ENCODE data around the gene RNF222.

The RNF222 gene, protein sequence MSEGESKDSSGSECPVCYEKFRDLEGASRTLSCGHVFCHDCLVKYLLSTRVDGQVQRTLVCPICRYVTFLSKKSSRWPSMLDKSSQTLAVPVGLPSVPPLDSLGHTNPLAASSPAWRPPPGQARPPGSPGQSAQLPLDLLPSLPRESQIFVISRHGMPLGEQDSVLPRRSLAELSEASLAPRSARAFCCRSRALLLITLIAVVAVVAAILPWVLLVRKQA

DNA sequence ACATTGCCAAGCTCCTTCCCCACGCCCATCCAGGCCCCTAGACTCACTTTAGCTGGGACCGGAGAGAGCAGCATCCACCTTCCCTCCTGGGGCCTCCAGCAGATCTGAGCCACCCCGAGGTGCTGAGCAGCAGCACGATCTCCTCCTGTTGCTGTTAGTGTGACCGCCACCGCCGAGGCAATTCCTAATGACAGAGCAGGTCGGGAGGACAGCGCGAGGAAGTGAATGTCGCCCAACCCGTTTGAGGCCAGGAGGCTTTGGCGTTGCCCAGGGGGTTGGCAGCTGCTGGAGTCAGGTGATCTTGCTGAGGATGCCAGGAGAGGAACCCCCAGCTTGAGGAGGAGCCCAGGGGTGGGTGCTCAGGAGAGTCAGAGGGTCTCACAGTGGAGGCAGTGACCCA lies at the start of gene RNF222:
RNF222 (minus strand) TSS at position 192 of the 400 bp plus-strand sequence. CDS start 4,366 bp downstream, outside the sequence.
- no peak for DNase-seq

DNA sequence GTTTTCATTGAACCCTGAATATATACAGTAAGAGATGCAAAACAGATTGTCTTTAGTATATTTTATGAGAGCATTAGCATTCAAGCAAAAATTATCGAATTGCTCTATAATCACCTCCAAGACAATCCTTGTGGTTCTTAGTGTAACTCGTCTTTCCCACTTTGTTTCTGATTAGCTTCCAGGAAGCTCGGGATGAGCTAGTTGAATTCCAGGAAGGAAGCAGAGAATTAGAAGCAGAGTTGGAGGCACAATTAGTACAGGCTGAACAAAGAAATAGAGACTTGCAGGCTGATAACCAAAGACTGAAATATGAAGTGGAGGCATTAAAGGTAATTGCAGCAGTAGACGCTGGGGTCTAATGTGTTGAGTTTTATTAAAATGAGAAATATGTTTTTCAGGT lies 47.9 kb upstream of the RNF222 start:
- DNase-seq: no peak

DNA sequence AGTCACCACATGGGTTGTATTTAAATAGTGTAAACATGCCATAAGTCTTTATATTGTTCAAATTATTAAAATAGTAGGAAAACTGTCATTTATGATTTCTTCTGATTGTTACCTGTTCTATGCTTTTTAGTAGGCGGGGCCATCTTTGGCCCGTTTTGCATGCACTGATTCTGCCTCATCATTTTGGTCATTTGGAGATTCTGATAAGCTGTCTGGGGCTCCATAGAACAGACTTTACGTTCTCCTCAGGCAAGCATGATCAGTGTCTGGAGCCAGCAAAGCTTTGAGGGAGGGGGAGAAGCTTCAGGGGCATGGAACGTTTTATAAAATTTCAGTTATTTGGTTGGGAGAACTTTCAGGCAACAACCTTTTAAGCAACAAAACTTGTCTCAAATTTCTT lies 46.9 kb upstream of the RNF222 start:
- no peak for DNase-seq

DNA sequence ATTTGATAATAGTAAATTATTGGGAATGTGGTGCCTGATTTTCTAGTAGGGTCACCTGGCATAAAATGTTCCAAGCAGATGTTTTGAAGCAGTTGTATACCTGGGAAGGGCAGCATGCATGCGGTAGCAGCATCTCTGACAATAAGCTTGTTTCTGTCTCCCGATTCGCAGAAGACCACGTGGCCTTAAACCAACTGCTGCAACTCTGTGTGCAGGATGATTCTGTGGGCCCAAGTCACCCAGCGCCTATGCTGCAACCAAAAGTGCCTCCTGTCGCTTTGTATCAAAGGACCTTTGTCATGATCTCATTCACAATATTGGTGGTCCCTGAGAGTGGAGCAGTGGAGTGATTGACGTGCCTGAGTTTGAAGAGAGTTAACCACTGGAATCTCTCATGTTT lies 46.1 kb upstream of the RNF222 start:
- DNase-seq: no peak

DNA sequence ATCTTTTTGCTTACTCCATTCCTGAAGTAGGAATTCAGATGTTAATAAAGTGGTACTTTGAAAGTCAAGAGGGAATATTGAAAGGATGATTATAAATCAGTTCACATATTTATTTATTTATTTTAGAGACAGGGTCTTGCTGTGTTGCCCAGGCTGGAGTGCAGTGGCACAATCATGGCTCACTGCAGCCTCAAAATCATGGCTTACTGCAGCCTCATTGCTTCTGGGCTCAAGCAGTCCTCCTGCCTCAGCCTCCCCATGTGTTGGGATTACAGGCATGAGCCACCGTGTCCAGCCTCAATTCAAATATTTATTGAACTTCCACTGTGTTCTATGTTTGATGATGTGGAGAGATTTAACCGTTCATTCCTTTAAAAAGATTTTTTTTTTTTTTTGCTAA lies 44.7 kb upstream of the RNF222 start:
- no peak for DNase-seq

DNA sequence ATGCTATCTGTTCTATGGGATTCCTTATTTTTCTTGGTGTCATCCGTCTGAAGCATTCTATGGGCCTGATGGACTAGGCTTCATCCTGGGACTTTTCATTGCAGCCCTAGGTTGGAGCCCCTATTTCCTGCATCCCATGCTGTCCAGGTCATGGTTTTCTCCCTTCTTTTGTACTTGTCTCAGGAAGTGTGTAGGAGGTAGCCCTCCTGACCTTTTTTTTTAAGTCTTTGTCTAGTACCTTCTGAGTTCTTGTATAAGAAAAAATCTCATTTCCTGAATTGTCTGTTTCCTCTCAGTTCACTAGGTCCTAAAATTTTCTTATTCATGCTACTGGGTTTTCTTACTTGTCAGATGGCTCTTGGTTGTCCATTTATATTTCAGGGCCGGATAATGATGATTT lies 44.1 kb upstream of the RNF222 start:
- DNase-seq: no peak

DNA sequence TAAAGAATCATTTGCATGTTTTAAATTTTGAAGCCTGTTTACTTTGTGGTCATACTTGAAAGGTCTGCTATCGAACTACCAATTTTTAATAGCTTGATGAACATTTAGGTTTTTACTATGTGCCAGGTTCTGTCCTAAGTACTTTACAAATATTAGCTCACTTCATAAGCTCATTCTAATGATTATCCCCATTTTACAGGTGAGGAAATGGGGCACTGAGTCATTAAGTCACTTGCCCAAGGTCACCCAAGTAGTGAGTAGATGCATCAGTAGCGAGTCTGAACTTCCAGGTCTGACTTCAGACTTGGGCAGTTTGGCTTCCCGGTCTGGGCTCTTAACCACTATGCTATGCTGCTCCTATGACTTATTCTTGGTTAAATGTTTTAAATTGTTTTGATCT lies 42.1 kb upstream of the RNF222 start:
- DNase-seq: no peak

DNA sequence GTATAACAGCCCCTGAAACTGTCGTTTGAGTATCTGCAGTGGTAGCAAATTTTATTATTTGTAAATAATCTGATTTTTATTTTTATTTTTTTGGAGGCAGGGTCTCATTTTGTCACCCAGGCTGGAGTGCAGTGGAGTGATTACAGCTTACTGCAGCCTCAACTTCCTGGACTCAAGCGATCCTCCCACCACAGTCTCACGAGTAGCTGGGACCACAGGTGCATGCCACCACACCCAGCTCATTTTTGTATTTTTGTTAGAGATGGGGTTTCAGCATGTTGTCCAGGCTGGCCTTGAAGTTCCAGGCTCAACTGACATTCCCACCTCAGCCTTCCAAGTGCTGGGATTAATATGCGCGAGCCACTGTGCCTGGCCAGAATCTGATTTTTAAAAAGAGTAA lies 40.8 kb upstream of the RNF222 start:
- DNase-seq: no peak

DNA sequence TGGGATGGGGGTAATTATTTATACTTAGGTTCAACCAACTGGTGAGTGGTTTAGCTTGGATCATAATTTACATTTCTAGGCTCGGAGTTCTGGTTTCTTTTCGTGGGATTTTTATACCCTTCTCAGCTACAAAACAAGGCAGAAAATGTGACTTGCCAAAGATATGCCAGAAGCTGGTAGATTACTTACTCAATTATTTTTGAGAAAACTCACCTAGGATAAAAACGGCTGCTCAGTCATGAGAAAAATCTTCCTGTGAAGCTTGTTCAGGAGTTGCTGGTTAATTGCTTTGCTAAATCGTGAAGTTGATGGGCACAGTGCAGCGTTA lies 39.2 kb upstream of the RNF222 start:
- DNase-seq: no peak

DNA sequence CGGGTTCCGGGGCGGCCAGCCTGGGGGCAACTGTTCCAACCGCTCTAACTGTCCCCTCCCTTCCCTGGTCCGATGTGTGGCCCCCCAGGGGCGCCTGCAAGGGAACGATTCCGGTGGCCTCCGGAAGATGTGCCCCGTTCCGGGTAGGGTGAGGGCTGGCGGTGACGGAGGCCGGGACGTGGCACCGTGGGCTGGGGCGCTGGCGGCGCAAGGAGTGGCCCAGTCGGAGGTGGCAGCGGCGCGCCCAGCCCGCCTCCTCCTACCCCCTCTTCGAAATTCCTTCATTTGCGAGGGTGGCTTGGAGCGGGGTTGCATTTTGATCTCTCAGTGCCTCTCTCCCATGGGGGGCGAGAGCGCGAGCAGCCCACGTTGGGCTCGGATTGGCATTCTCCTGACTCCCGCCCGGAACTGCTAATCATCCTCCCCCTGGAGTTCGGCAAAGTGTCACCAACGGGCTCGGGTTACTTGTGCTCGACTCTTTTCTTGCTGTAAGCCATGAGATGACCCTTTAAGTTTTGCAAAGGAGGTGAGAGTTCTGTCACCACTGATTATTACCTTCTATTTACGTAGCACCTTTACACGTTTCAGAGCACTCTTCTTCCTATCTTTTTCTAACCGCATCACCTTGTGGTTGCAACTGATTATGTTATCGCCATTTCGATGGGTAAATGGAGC lies 38.7 kb upstream of the RNF222 start:
- peak; percentile 21 to 79 for DNase-seq

DNA sequence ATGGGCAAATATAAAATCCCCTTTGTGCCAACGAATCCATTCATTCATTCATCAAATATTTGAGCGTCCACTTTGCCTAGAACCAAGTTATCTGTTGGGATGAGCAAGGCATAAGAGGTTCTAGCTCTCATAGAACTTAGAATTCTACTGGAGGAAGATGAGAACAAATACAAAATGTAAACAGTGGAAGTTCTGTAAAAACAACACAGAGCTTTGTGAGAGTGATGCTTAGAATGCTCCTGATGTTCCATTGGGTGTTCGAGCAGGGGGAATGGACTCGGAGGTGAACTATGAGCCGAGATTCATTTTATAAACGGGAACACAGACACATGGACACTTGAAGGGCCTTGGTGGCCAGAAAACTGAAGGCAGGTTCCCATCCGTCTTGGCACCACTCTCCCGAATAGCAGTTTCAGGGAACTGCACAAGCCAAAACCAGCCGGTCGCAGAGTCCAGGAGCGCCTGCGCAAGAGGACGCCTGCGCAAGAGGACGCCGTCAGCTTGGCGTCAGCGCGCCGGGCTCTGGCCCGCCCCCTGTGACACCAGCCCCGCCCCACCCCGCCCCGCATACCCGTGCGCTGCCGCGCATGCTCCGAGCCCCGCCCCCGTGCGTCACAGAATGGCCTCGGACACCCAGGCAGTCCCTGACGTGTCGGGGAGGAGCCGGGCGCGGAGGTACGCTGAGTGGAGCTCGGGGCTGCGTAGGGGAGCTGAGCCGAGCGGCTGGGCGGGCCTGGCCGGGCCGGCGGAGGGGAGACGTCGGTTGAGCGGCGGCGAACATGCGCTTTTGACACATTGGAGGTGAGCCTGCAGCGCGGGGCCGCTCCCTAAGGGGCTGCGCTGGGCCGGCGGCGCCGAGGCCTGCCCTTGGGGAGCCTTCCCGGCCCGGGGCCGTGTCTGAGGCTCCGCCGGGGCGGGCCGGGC lies 37.9 kb upstream of the RNF222 start, which contains the start of gene NDEL1:
NDEL1 (plus strand) TSS at position 640 of the 924 bp plus-strand sequence. CDS start 8,388 bp downstream, outside the sequence.
- peak; percentile 90 to 95 for DNase-seq

DNA sequence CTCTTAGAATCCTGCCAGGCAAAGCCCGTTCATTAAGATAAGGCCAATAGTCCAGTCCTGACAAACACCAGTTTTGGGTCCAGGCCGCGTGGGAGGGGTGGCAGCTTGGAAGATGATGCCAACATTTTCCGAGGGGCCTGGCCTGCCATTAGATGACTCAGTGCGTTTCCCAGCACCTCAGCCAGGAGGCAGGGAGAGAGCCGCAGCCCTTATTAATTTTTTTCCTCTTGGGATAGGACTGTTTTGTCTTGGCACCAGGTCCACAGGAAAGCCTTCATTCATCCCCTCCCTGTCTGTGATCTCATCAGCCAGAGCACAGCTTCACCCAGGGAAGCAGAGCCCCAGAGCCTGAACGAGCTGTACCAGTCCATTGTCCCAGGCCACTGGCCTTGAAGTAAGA lies 33.3 kb upstream of the RNF222 start:
- no peak for DNase-seq

DNA sequence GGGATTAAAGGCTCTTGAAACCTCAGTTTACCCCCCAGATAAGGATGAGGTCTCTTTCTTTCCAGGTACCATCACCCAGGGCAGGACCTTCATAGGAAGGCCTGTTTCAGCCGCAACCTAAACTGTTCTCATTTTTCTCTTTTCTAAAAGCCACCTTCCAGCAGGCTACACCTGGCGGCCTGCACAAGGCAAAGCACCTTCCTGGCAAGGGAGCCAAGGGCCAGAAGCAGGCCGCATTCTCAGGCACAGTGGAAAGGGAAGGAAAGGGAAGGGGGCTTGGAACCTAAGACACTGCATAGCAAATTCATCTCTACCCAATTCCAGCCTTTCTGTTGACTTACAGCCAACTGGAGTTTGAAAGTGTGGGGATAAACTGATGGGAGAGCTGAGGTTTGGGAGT lies 29.2 kb upstream of the RNF222 start:
- no peak for DNase-seq

DNA sequence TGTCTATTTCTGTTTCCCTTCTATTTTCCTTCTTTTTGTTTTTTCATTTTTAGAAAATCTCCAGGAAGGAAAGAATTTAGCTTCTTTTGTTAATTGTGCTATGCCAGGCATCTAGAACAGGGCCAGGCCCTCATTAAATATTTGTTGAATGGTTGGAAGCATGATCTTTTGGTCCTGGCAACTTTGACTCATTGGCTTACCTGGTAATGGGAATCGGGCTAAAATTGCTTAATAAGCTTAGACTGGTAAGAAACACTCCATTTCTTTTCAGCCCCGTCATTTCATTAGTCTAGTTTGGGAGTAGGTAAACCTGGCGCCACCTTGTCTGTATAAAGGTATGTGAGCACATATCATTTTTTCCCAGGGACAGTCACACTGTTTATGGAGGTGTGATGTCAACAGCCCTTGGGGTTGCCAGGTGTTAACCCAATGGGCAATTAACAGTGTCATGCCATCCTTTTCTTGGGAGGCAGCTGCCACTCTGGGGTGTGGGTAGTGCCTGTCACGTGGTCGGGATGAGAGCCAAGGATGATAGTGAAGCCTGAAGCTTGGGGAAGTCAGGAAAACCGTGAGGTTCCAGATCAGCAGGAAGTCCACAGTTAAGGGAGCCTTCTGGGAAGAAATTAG lies 28.6 kb upstream of the RNF222 start:
- no peak for DNase-seq

DNA sequence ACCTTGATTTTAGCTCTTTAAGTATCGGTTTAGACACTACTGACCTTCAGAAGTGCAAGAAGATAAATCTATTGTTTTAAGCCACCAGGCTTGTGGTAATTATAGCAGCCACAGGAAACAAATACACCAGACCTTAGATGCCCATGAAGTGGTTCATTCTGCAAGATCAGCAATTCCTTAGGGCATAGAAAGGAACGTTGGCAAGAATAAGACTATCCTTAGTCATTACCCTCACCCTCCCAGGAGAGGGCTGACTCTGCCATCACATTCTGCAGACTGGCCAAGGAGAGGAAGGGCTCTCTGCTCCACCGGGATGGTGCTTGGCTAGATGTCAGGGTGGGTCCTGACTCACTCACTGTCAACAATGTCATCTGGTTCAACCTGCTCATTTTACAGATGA lies 23.9 kb upstream of the RNF222 start:
- no peak for DNase-seq

DNA sequence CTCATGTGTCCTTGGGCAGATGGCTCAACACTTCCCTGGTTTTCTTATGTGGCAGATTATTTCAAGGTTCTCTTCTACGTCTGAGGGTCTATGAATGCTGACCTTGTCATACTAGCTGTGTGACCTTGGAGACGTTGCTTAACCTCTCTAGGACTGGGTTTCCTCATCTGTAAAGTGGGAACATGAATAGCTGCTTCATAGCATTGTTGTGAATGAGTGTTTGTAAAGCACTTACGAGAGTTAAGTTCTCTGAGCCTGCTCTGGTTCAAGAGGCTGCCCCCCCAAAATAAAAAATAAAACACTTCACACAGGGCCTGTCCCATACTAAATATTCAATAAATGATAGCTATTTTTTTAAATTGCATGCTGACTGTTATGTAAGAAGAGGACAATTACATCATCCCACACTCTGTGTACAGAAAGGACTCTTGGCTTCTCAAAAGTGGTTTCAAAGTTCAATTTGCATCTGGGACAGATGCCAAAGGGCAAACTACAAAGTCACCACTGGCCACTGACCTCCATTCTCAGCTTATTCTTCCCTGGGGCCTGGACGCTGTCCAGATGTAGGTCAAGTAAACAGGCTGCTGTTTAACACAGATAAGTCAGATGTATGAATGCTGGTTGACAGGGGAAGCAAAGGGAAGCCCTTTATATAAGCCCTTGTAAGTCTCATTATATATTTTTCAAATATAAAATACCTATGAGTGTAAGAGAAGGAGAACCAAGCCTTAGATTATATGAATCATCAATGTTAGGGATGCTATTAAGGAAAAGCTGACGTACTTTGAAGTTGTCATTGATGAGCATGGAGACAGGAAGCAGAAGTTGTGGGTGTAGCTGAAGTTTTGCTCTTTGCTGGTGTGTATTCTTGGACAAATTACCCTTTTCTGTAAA lies 22.7 kb upstream of the RNF222 start:
- peak; percentile 18 to 51 for DNase-seq

DNA sequence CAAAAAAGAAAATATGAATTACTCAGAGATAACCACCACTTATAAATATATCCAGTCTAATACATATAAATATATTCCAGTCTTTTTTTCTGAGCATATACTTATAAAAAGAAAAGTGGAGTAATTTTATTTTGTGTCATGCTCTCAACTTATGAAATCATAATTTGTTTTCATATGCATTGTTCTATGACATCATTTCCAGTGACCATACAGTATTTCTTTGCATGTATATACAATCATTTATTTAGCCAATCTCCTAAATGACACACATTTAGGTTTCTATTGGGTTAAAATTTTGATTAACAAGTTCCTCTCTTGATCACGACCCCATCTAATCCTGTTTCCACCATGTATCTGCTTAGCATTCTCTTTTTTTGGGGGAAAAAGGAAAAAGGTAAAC lies 21.7 kb upstream of the RNF222 start:
- no peak for DNase-seq

DNA sequence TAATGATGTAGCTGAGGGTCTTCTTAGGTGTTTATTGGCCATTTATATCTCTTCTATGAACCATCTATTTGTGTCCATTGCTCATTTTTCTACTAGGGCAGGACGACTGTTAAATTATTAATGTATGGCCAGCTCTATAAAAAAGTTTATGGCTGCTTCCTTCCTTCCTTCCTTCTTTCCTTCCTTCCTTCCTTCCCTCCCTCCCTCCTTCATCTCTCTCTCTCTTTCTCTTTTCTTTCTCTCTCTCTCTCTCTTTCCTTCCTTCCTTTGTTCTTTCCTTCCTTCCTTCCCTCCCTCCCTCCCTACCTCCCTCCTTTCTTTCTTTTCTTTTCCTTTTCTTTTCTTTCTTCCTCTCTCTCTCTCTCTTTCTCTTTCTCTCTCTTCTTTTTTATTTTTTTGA lies 20.8 kb upstream of the RNF222 start:
- DNase-seq: no peak

DNA sequence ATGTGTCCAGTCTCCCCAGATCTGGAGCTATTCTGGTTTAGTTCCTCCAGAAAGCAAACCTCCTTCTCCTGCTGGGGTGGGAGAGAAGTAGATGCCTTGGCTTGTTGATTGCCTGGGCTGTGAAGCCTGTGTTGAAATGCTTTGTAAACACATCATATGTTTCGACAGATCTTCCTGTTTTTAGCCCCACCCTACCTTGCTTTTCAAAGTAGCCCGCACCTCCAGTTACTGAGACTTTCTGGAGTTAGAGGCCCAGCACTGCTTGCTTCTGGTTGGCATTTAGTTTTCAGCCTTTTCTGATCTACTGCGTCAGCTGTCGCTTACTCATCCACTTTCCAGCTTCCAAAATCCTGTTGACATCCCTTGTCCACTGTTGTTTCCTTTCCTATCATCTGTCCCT lies 20.2 kb upstream of the RNF222 start:
- no peak for DNase-seq

DNA sequence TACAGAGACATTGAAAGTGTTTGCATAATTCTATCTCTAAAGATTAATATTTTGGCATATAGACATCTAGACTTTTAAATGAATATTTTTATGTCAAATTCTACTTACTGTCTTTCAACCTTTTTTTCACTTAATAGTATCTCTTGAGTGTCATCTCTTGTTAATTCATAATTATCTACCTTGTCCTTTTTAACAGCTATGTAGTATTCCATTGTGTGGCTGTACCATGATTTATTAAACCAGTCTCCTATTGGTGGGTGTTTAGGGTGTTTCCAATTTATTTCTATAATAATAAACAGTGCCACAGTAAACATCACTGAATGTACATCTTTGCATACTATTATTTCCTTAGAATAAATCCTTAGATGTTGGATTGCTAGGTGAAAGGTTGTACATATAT lies 16.3 kb upstream of the RNF222 start:
- no peak for DNase-seq

DNA sequence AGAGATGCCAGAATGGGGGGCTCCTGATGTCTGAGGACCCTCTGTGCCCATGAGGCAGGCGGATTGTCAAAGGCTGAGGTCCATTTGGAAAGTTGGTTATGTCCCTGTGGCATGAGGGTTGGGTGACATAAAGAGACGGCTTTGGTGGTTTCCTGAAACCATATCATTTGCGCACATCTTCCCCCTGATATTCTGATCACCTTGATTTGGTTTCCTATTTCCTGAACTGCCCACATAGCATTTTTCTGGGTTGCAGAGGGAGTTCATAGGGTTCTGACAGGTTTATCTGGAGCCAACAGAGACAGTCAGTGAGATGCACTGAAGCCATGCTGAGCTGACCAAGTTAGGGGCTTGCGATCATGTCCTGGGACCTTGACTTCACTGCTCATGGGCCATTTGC lies 15.7 kb upstream of the RNF222 start:
- no peak for DNase-seq

DNA sequence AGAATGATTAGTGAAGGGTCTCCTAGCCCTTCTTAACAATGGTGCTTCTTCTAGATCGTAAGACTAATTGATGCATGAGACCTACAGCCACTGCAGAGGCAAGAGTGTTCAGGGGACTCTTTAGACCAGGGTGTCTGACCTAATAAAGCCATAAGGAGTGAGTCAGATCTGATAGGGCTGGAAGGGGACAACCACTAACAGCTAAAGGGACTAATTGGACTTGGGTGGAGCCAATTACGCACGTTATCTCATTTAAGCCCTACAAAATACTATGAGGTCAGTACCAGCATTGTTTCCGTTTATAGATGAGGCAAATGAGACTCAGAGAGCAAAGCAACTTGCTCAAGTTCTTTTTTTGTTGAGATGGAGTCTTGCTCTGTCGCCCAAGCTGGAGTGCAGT lies 14.5 kb upstream of the RNF222 start:
- no peak for DNase-seq

DNA sequence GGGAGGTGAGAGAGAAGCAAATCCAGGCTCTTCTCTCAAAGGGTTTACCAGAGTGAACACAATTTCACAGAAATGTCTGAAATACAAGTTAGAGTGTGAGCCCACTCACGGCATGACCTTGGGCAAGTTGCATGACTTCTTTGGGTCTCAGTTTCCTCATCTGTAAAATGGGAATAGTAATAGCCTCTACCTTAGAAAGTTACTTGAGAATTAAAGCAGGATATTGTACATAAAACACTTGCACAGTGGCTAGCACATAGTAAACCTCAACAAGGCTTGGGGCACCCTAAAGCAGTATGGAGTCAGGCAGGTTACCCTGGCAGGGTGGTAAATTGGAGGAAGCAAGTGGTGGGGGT lies 13.2 kb upstream of the RNF222 start:
- no peak for DNase-seq

Data from bone marrow (tissue), 2 donors.